GM19468 (cell line): Measurements from ENCODE around the gene TXNRD1.

Experiments
- ATAC-seq: cut with Tn5 transposase; IDR thresholded peaks from one replicate; pipeline ENCODE4 v1.9.1; 2021; ENCODE audit warnings: mild to moderate bottlenecking, moderate library complexity, moderate number of reproducible peaks; ENCODE audit not compliant: unreplicated experiment; ENCODE audit errors: extremely low read depth

TXNRD1 gene

DNA sequence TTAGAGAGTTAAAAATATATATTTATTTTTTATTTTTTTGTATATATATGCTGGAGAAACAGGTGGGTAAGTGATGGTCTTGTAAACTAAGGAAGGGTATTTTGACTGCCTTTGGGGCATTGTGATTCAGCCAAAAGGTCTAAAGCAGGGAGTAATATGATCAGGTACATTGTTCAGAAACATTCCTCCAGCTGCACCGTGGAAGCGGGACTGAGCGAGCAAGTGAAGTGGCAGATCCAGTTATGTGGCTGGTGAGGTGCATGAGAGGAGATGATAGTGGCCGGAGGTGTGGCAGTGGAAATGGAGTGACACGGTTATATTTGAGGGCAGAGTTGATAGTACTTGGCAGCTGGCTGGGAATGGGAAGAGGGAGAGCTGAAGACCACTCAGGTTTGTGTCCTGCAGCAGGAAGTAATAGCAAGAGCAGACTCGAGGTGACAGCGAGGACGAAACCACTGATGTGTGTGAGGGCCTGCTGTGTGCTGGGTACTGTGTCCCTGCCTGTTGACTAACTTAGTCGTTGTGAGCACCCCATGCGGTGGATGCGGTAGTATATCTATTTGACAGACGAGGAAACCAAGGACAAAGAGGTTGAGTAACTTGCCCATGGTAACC is 127.2 kb downstream of the TXNRD1 start:
- no peak for ATAC-seq

DNA sequence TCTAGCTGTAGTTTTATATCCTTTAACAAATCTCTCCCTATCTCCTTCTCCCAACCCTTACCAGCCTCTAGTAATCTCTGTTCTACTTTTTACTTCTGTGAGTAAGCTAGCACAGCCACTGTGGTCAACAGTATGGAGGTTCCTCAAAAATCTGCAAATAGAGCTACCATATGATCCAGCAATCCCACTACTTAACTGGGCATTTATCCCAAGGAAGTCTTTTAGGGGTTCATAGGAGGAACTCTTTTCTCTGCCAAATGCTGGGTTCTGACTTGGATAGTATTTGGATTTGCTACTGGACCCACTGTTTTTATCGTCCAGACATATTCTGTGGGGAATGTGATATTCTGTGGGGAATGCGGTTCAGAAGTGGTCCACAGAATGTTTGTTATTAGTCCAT is 129.1 kb downstream of the TXNRD1 start:
- ATAC-seq, result no peak

DNA sequence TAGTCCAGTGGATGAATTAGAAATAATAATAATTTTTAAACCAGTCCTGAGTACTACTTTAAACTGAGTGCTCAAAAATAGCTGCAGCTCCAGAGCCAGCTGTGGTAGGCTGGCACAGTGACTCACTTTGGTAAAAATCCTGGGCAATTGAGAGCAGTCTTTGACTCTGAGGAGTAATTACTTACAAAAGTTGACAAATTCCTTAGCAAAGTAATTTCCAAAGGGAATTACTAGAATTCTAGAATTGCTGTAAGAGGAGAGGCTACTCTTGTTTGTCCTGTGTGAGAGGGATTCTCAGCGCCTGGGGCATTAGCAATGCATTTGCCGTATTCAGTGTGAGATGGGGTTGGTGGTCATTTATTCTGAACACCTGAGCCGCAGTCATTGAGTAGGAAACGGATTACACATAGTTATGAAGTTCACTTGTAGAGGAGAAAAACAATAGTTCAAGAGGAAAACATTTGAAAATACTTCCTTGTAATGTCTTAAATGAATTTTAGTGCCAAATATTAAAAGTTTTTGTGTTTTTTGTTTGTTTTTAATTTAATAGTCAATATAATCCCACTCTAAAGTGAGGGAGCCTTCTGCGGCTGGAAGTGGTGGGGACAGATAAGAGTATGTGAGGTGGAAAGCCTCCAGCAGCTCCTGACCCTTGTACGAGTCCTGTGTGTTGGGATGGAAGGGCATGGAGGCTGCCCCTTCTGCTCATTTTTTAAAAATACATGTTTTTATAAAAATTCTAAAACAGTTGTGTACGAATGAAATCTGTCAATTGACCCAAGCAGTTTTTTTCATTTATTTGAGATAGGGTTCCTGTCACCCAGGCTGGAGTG is 129.9 kb downstream of the TXNRD1 start:
- ATAC-seq, result no peak

DNA sequence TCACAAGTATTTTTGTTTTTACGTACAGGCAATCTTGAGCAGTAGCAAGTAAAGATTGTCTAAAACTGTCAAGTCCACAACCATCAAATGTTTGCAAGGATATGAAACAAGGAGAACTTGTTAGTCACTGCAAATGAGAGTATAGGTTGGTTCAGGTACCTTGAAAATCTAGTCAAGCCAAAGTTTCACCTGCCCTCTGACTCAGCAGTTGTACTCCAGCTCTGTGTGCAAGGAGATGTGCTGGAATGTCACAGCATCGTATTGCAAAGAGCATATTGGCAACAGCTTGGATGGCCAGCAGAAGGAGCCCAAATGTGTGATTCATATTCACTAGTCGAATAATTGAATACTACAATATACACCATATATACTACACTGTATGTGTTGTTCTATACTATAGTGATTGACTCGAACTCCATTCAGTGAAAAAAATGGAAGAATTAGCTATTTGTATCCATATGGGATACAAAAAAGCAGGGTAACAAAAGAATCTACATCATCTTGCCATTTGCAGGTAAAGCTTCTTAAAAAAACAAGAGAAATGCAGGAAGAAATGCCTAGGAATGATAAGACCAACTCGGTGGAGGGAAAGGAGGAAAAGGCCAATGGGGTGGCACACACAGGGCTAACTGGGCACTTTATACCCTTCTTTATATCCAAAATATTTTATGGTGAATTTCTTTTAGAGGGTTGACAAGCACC is 131.9 kb downstream of the TXNRD1 start:
- no peak for ATAC-seq

DNA sequence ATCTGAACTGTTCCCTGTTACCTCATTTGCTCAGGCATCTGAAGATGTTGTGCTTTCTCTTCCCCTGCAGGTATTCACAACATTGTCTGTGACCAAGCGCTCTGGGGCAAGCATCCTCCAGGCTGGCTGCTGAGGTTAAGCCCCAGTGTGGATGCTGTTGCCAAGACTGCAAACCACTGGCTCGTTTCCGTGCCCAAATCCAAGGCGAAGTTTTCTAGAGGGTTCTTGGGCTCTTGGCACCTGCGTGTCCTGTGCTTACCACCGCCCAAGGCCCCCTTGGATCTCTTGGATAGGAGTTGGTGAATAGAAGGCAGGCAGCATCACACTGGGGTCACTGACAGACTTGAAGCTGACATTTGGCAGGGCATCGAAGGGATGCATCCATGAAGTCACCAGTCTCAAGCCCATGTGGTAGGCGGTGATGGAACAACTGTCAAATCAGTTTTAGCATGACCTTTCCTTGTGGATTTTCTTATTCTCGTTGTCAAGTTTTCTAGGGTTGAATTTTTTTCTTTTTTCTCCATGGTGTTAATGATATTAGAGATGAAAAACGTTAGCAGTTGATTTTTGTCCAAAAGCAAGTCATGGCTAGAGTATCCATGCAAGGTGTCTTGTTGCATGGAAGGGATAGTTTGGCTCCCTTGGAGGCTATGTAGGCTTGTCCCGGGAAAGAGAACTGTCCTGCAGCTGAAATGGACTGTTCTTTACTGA is 132.9 kb downstream of the TXNRD1 start:
- ATAC-seq, result no peak

DNA sequence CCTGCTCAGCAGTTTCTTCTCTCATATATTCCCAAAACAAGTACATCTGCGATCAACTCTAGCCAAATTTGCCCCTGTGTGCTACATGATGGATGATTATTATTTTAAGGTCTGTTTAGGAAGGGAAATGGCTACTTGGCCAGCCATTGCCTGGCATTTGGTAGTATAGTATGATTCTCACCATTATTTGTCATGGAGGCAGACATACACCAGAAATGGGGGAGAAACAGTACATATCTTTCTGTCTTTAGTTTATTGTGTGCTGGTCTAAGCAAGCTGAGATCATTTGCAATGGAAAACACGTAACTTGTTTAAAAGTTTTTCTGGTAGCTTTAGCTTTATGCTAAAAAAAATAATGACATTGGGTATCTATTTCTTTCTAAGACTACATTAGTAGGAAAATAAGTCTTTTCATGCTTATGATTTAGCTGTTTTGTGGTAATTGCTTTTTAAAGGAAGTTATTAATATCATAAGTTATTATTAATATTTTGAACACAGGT is 133.5 kb downstream of the TXNRD1 start:
- no peak for ATAC-seq

DNA sequence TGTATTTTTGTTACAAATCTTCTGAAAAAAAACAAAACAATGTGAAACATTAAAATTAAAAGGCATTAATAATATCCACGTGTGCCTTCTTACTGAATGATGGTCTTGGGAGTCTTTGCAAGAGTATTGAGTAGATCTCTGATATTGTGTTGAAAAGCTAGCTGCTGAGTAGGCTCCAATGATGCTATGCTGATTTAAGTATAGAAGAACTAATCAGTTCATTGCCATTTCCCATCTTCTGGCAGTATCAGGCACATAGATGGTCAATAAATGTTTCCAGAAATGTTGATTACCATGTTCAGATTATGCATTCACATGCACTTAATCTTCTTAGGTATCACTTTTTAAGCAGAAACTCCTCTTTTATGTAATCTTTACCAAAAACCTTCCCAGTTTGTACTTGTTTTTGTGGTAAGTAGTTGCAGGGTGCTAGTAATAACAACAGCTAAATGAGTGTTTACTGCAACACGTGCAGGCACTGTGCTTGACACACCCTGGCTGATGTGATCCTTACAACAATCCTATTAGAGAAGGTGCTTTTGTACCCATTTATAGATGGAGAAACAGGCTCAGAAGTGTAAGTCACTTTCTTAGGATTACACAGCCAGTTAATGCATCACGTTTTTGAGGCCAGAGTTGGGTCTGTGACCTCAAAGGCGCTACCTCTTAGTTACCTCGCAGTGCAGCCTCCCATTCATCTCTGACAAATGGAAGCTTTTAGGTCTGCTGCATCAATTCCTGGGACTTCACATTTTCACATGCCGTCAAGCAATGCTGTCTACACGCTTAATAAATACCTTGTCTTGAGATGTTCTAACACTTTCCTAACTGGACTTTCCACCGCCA is 134.9 kb downstream of the TXNRD1 start:
- ATAC-seq, result no peak

DNA sequence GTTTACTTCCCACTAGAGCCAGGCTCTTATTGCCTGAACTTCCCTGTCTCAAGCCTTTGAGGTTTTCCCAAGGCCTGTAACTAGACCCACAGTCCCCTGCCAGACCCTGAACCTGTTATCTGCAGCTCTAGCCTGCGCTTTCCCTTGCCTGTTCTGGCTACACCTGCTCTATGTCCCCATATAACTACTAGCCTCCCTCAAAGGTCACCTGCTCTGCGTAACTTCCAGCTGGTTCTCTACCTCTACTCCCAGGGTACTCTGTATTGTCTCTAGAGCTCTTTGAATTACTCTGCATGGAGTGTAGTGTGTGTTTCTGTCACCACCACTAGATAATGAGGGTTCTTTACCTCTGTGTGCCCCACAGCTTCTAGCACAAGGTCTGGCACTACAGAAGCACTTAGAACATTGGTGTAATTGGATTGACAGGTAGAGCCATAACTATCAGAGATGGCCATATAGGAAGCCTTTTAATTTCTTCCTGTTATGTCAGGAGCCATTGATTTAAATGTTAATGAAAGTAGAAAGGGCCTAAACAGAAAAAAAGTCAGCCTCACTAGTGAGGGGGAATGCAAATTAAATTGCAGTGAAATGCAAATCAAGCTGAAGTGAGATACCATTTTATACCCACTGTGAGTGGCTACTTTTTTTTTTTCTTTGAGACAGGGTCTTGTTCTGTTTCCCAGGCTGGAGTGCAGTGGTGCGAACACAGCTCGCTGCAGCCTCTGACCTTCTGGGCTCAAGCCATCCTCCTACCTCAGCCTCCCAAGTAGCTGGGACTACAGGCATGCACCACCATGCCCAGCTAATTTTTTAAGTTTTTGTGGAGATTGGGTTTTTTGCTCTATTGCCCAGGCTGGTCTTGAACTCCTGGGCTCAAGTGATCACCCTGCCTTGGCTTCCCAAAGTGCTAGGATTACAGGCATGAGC is 135.7 kb downstream of the TXNRD1 start:
- no peak for ATAC-seq

DNA sequence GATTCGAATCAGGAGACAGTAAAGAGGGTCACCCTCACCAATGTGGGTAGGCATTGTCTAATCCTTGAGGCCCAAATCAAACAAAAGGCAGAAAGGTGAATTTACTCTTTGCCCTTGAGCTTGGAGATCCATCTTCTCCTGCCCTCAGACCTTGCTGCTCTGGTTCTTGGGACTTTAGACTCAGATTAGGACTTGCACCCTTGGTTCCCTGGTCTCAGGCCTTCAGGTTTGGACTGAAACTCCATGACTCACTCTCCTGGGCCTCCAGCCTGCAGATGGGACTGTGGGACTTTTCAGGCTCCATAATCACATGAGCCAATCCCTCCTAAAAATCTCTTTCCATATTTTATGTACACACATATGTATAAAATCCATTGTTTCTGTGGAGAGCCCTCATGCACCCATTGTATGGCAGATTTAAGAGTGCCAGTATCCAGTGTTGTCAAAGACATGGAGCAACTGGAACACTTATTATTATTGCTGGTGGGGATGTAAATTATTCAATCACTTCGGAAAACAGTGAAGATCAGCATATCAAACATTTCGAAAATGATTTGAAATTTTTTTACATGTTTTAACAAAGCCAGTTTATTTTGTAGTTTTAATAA is 136.6 kb downstream of the TXNRD1 start:
- ATAC-seq, result no peak

DNA sequence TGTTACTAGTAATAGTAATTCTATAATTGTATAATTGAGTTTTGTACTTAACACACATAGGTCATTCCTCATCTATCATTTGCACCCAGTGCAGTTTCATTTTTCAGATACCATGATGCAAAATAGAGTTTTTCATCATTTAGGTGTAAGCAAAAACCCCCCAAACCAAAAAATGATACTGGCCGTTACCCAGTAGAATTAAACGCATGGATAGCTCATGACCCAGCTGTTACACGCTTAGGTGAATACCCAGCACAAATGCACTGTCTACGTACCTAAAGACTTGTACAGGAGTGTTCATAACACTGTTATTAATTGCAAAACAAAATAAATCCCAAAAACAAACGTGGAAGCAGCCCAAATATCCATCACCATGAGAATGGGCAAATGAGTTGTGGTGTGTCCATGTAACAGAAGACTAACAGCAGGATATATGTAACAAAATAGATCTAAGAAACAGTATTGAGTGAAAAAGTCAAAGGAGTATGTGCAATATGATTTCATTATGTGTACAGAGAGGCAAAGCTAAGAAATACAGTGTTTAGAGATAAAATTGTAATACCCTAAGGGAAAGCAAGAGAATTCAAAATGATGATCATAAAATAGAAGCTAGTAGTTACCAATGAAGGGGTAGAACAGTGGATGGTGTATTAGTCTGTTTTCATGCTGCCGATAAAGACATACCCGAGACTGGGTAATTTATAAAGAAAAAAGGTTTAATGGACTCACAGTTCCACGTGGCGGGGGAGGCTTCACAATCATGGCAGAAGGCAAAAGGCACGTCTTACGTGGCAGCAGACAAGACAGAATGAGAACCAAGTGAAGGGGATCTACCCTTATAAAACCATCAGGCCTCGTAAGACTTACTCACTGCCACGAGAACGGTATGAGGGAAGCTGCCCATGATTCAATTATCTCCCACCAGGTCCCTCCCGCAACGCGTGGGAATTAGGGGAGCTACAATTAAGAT is 137.7 kb downstream of the TXNRD1 start:
- ATAC-seq, result no peak

DNA sequence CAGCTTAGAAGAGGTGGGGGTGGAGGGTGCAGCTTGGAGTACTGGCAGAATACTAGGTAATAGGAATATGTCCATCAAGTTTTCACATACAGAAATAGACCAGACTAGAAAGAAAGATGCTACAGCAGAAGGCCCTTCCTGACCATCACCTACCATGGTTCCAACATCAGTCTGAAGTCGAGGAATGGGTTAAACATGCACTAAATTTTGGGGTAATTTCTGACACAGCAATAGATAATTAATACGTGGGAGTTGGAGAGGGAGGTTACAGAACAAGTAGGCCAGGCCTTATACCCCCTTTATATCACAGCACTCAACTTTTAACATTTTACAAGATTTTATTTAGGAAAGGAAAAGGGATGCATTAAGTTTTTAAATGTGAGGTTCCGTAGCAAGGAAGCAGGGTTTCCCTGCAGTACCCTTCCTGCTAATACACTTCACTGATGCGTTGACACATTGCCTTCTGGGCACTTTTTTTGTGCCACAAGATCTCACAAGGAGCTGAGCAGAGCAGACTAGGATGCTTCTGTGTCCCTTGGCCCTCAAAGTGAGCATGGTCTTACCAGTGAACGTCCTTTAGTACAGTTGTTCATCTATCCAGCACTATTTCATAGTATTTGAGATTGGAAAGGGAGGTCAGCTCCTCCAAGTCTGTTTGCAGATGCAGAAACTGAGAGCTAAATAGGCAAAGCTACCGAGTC is 138.7 kb downstream of the TXNRD1 start:
- no peak for ATAC-seq

DNA sequence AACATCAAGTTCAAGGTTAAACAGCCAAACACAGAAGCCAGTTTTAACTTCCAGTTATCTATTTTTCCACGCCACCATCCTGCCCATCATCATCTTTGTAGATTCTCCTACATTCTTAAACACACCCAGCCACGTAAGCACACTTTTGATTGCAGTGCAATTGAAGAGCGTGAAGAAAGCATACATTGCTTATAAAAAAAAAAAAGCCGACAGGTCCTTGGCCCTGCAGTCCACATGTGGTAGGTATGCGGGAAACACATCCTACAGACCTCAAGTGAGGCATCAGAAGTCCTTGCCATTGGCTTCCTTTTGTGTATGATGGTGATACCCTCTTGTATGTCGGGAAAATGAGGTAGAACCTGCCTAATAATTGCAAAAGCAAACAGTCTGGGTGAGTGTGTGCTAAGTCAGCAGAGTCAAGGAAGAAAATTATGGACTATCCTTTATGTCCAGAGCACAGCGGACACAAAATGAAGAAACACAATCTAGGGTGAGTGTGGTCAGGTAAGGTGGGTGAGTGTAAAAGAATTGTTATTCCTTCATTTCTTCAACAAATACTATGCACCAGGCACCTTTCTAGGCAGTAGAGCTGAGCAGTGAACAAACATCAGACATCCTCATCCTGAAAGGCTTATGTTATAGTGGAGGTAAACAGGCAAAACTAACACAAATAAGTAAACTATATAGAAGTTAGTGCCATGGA is 139.4 kb downstream of the TXNRD1 start:
- ATAC-seq, result no peak

DNA sequence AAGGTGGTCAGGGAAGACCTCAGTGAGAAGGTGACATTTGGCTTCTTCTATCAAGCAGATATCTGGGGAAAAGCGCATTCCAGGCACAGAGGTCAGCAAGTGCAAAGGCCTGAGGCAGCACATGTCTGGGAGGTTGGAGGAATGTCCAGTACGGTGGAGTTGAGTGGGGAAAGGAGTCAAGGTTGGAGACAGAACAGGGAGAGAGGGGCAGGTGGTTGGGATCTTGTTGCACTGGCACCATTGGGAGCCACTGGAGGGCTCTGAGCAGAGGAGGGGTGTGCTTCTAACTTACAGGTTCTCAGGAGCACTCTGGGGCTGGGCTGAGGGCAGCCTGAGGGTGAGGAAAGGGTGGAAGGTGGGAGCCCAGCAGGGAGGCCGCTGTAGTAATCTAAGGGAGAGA is 140.1 kb downstream of the TXNRD1 start:
- no peak for ATAC-seq

DNA sequence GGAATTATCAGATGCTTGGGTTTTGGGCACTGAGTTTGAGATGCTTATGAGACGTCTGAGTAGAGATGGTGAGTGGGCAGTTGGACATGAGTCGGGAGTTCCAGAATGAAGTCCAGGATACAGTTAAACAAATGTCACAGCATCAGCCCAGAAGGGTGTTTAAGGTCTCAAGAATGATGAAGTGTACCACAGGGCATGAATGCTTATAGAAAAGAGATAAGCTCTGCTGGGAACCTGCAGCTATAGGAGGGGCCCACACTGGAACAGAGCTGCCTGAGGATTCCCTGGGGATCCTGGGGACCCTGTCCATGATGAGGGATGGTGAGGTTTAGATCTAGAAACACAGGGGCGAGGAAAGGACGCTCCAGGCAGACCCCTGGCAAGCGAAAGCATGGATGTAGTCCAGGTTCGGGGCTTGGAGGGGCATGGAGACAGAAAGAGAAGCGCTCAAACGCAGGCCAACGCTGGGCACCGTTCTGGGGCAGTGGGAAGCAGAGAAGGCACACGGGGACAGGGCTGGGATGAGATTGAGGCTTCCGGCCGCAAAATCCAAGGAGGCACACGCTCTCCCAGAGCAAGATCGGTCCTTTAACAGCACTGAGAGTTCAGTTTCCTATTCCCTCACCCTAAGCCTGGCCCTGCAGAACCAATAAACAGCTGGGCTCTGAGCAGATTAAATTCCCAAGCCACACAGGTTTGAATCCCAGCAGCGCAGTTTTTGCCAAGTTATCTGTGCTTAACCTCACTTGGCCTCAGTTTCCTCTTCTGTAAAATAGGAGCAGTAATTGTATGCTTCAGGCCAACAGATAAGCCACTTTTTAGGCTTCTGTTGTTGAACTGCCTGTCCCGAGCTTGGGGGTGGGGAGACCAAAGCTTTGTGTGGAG is 140.9 kb downstream of the TXNRD1 start:
- ATAC-seq, result no peak

DNA sequence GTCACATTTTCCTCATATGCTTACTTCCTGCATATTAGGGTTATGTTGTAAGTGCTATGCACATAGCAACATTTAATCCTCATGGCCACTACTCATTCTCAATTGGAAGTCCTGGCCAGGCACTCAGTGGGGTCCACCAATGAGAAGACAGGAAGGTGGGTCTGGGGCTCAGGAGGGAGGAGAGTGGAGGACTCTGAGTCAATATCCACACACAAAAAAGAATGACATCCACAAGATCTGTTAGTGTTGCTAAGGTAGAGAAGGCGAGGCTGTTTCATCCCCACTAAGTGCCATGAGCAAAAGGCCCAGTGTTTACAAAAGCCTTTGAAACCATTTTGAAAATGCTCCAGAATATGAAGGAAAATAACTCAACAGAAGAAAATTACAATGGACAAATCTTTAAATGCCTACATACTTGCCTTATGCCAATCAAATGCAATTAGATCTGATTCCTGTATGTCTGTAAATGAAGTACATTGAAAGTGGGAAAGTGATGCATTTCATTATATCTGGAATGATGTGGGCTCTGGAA is 141.9 kb downstream of the TXNRD1 start:
- ATAC-seq, result no peak
